Activated CD8-positive, alpha-beta memory T cell treated with anti-CD3 and anti-CD28 coated beads for 36 hours (primary cell): ENCODE data around the gene ZNF341. TPM values are rescaled to one million over a fixed set of nuclear protein-coding genes. Genes with fewer than 3 reads are reported as not detected.

Source experiments
- CTCF ChIA-PET: fragments of 350-600 bp; sonication (Branson Sonifier 250); formaldehyde crosslinking; loops from one replicate; lab custom pipeline; 2021; ENCODE audit warnings: antibody characterized with exemption; lab: Charles Lee
- POLR2A ChIA-PET: fragments of 350-600 bp; sonication (Branson Sonifier 250); formaldehyde crosslinking; loops from one replicate; lab custom pipeline; 2021; ENCODE audit warnings: antibody characterized with exemption; lab: Charles Lee
- total RNA-seq, 2 experiments: library from RNA; stranded (reverse); gene quantifications; one replicate each; pipeline ENCODE4 v1.2.3, GENCODE V29; 2021

Gene ZNF341
- total RNA-seq, 2 experiments from 2014 or later = 4.3 to 5.0 TPM

- POLR2A ChIA-PET = no interaction called here
- CTCF ChIA-PET = interaction anchor here (0.7 kb wide), 1 partner anchor 43 kb away, joined by 3 read pairs; no protein-coding TSS in a partner anchor
Measured at GRCh38 chr20:33721391-33722140, 10.2 kb upstream of the ZNF341 start.

- POLR2A ChIA-PET = no interaction called here
Measured at GRCh38 chr20:33724439-33725094, 7.2 kb upstream of the ZNF341 start.

GRCh38 chr20:33725607-33726264 is 6.1 kb upstream of the ZNF341 start:
- CTCF ChIA-PET = no interaction called here
- POLR2A ChIA-PET = no interaction called here

More at GRCh38 chr20:33724439-33725094, 7.2 kb upstream of the ZNF341 start:
- CTCF ChIA-PET = no interaction called here

- ChIA-PET CTCF (no interaction called here), POLR2A (no interaction called here)
Measured at GRCh38 chr20:33727115-33727479, 4.7 kb upstream of the ZNF341 start.

- CTCF ChIA-PET = no interaction called here
- POLR2A ChIA-PET = no interaction called here
Measured at GRCh38 chr20:33727806-33728205, 4.0 kb upstream of the ZNF341 start.

- ChIA-PET POLR2A (no interaction called here), CTCF (no interaction called here)
Measured at GRCh38 chr20:33728463-33728862, 3.3 kb upstream of the ZNF341 start.

- POLR2A ChIA-PET = interaction anchor here (0.7 kb wide), 1 partner anchor 51 kb away, joined by 11 read pairs; no protein-coding TSS in a partner anchor
- CTCF ChIA-PET = no interaction called here
Measured at GRCh38 chr20:33729101-33729500, 2.7 kb upstream of the ZNF341 start.

- ChIA-PET POLR2A (interaction anchor here (0.5 to 2.0 kb wide), 5 partner anchors 11 to 247 kb away, joined by 4 to 8 read pairs (median 7); partner anchors contain the start of genes CBFA2T2 and PXMP4), CTCF (interaction anchor here (0.6 to 2.8 kb wide), 6 partner anchors 8 to 359 kb away, joined by 3 to 16 read pairs (median 6); partner anchors contain the start of genes ACTL10 and PXMP4)
Measured at GRCh38 chr20:33730946-33731692, 677 bp upstream of the ZNF341 start.

- ChIA-PET POLR2A (interaction anchor here (0.5 to 2.0 kb wide), 9 partner anchors 12 to 331 kb away, joined by 3 to 13 read pairs (median 7); partner anchors contain the start of genes CBFA2T2, CDK5RAP1 and PXMP4), CTCF (interaction anchor here (0.6 to 2.8 kb wide), 13 partner anchors 9 to 275 kb away, joined by 3 to 16 read pairs (median 4); partner anchors contain the start of genes ACTL10 and PXMP4)
Measured at GRCh38 chr20:33732166-33732970, 572 bp downstream of the ZNF341 start.

- ChIA-PET CTCF (interaction anchor here (2.8 kb wide), 1 partner anchor 14 kb away, joined by 16 read pairs; the partner anchor contains the start of gene PXMP4), POLR2A (no interaction called here)
Measured at GRCh38 chr20:33733654-33734576, 2.1 kb downstream of the ZNF341 start.

- CTCF ChIA-PET = no interaction called here
- POLR2A ChIA-PET = no interaction called here
Measured at GRCh38 chr20:33736962-33737361, 5.2 kb downstream of the ZNF341 start.

GRCh38 chr20:33739493-33739892 is 7.7 kb downstream of the ZNF341 start:
- CTCF ChIA-PET = no interaction called here

GRCh38 chr20:33740189-33740588 is 8.4 kb downstream of the ZNF341 start:
- POLR2A ChIA-PET = no interaction called here
- CTCF ChIA-PET = no interaction called here

More at GRCh38 chr20:33739493-33739892, 7.7 kb downstream of the ZNF341 start:
- POLR2A ChIA-PET = no interaction called here

GRCh38 chr20:33744181-33744580 is 12.4 kb downstream of the ZNF341 start:
- ChIA-PET POLR2A (no interaction called here), CTCF (interaction anchor here (2.0 kb wide), 1 partner anchor 12 kb away, joined by 5 read pairs; the partner anchor contains the start of gene ZNF341)

- CTCF ChIA-PET = no interaction called here
Measured at GRCh38 chr20:33744773-33745385, 13.1 kb downstream of the ZNF341 start.

GRCh38 chr20:33746325-33746998 is 14.7 kb downstream of the ZNF341 start:
- ChIA-PET POLR2A (no interaction called here), CTCF (interaction anchor here (0.7 kb wide), 1 partner anchor 10 kb away, joined by 3 read pairs; no protein-coding TSS in a partner anchor)

More at GRCh38 chr20:33744773-33745385, 13.1 kb downstream of the ZNF341 start:
- POLR2A ChIA-PET = no interaction called here
